Stimulated activated memory B cell treated with anti-CD40 and anti-IgM and Interleukin-4, amounts not matched to agents 10 μg/mL and 1 μg/mL and 100 μg/mL, for 72 hours (primary cell): ENCODE measurements around the gene NME8.

ENCODE experiments used
- ATAC-seq: fragments of 150-1000 bp; cut with Tn5 transposase; 2 replicates; pipeline ENCODE4 v1.10.0; 2021
- H3K27ac Mint-ChIP-seq: one replicate; pipeline ENCODE4 v1.8.0; 2022; ENCODE audit warnings: mild to moderate bottlenecking, mixed read lengths
- H3K27me3 Mint-ChIP-seq: one replicate; pipeline ENCODE4 v1.8.0; 2022; ENCODE audit warnings: mixed read lengths
- H3K36me3 Mint-ChIP-seq: one replicate; pipeline ENCODE4 v1.8.0; 2022; ENCODE audit warnings: mixed read lengths
- H3K4me1 Mint-ChIP-seq: one replicate; pipeline ENCODE4 v1.8.0; 2022; ENCODE audit warnings: mixed read lengths
- H3K4me3 Mint-ChIP-seq: one replicate; pipeline ENCODE4 v1.8.0; 2022; ENCODE audit warnings: mild to moderate bottlenecking, moderate library complexity, mixed read lengths
- H3K9me3 Mint-ChIP-seq: one replicate; pipeline ENCODE4 v1.8.0; 2022; ENCODE audit warnings: mixed read lengths

NME8 gene

DNA sequence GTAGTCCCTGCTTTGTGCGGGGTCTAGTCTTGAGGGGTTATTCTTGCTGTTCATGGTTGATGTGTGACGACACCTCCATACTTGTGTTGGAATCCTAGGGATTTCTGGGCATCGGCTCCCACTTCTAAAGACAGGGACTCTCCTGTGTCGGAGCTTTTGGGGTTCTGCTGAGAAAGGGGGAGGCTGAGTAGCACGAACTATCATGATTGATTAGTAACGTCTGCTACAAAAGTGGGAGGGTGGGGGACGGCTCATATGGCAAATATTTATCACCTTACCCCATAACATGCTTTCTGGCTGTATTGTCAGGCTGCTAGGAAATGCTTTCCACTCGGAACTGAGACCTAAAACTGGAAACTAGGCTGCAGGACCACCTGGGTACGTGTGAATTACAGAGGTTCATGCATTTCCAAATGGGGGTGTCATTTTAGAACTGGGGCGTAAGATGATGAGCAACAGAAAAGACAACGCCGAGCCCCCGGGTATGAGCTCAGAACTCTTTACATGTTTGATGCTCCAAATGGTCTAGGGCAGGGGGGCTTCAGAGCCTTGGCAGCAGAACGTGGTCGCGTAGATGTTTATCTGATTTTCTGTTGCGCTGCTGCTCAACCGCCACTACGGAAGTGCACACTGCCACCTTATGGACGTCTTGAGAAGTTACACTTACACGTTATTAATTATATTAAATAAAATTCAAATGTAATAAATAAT is 15.1 kb upstream of the NME8 start:
- Mint-ChIP-seq H3K27ac (peak overlapping the region; percentile 70), H3K4me1 (peaks cover 16% of the 10 kb centered on the region), H3K9me3 (no peaks in the 10 kb centered on the region), H3K36me3 (no peaks in the 10 kb centered on the region), H3K4me3 (peak overlapping the region; percentile 79), H3K27me3 (no peaks in the 10 kb centered on the region)
- ATAC-seq, result no peak

DNA sequence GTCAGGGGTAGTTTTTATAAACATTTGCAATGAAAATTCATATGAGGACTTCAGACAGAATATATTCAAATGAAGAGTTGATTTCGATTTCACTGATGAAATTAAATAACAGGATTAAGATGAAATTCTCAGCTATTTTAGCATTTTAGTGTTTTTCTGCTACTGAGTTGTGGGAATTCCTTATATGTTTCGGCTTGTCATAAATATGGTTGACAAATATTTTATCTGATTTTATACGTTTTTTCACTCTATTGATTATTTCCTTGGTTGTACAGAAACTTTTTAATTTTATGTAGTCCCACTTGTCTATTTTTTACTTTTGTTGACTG is 14.6 kb upstream of the NME8 start:
- no peak overlapping the region for H3K4me3 Mint-ChIP-seq
- H3K27me3 Mint-ChIP-seq, result peaks cover 4% of the 10 kb centered on the region
- no peak for ATAC-seq
- H3K4me1 Mint-ChIP-seq, result peaks cover 16% of the 10 kb centered on the region
- no peaks in the 10 kb centered on the region for H3K9me3 Mint-ChIP-seq
- no peaks in the 10 kb centered on the region for H3K36me3 Mint-ChIP-seq
- H3K27ac Mint-ChIP-seq, result peak overlapping the region; percentile 70

- no peak for ATAC-seq
- no peaks in the 10 kb centered on the region for H3K4me1 Mint-ChIP-seq
- H3K27me3 Mint-ChIP-seq, result peaks cover 10% of the 10 kb centered on the region
- H3K27ac Mint-ChIP-seq, result no peak overlapping the region
- peaks cover under 1% of the 10 kb centered on the region for H3K9me3 Mint-ChIP-seq
- no peaks in the 10 kb centered on the region for H3K36me3 Mint-ChIP-seq
- H3K4me3 Mint-ChIP-seq, result no peak overlapping the region
These were observed 5.1 kb downstream of the NME8 start for GRCh38 chr7:37853468-37853867.

GRCh38 chr7:37882086-37882485 is 33.7 kb downstream of the NME8 start:
- Mint-ChIP-seq H3K4me1 (no peaks in the 10 kb centered on the region), H3K27ac (no peak overlapping the region), H3K9me3 (peaks cover 11% of the 10 kb centered on the region), H3K36me3 (no peaks in the 10 kb centered on the region), H3K27me3 (peaks cover 20% of the 10 kb centered on the region), H3K4me3 (no peak overlapping the region)
- no peak for ATAC-seq

GRCh38 chr7:37893359-37893758 is 45.0 kb downstream of the NME8 start:
- Mint-ChIP-seq H3K27me3 (peaks cover 43% of the 10 kb centered on the region), H3K4me1 (no peaks in the 10 kb centered on the region), H3K36me3 (no peaks in the 10 kb centered on the region), H3K4me3 (no peak overlapping the region), H3K9me3 (peaks cover 6% of the 10 kb centered on the region), H3K27ac (no peak overlapping the region)
- ATAC-seq, result no peak

- H3K4me3 Mint-ChIP-seq, result no peak overlapping the region
- H3K27ac Mint-ChIP-seq, result no peak overlapping the region
- ATAC-seq, result no peak
- peaks cover 6% of the 10 kb centered on the region for H3K9me3 Mint-ChIP-seq
- H3K27me3 Mint-ChIP-seq, result peaks cover 43% of the 10 kb centered on the region
- no peaks in the 10 kb centered on the region for H3K36me3 Mint-ChIP-seq
- H3K4me1 Mint-ChIP-seq, result no peaks in the 10 kb centered on the region
These were observed 46.3 kb downstream of the NME8 start for GRCh38 chr7:37894671-37895070.

DNA sequence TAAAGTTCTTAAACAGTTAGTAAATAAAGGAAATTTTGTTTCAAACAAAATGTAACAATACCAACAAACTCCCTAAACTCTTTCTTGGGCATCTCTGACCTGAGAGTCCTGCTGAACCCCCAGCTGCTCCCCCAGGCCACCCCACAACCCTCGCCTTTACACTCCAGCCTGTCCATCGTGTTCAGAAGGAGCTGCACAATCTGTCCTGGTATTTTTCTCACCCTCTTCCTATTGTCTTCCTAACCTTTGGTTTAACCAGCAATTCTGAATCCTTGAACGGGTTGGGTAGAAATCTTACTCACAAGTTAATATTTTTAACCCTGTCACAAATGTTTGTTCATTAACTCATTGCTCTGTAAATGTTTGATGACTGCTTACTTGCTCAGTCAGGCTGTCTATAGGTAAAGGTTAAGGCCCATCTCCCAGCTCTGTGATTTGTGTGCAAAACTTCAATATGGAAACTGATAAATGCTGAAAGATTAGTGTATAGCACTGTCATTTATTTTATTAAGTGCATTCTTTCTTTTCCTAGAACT is 51.4 kb downstream of the NME8 start:
- Mint-ChIP-seq H3K4me3 (no peak overlapping the region), H3K36me3 (no peaks in the 10 kb centered on the region), H3K4me1 (no peaks in the 10 kb centered on the region), H3K9me3 (no peaks in the 10 kb centered on the region), H3K27me3 (peaks cover 4% of the 10 kb centered on the region), H3K27ac (no peak overlapping the region)
- no peak for ATAC-seq

- Mint-ChIP-seq H3K27ac (no peak overlapping the region), H3K4me3 (no peak overlapping the region), H3K27me3 (no peaks in the 10 kb centered on the region), H3K36me3 (no peaks in the 10 kb centered on the region), H3K4me1 (no peaks in the 10 kb centered on the region), H3K9me3 (no peaks in the 10 kb centered on the region)
- no peak for ATAC-seq
These were observed 52.9 kb downstream of the NME8 start for GRCh38 chr7:37901236-37901827.

- H3K27me3 Mint-ChIP-seq, result no peaks in the 10 kb centered on the region
- ATAC-seq, result no peak
- no peaks in the 10 kb centered on the region for H3K36me3 Mint-ChIP-seq
- H3K4me1 Mint-ChIP-seq, result no peaks in the 10 kb centered on the region
- H3K27ac Mint-ChIP-seq, result no peak overlapping the region
- H3K9me3 Mint-ChIP-seq, result no peaks in the 10 kb centered on the region
- no peak overlapping the region for H3K4me3 Mint-ChIP-seq
These were observed 53.6 kb downstream of the NME8 start for GRCh38 chr7:37901890-37902524.

GRCh38 chr7:37908221-37908788 is 59.9 kb downstream of the NME8 start:
- no peaks in the 10 kb centered on the region for H3K9me3 Mint-ChIP-seq
- H3K27ac Mint-ChIP-seq, result no peak overlapping the region
- H3K36me3 Mint-ChIP-seq, result no peaks in the 10 kb centered on the region
- no peaks in the 10 kb centered on the region for H3K4me1 Mint-ChIP-seq
- no peaks in the 10 kb centered on the region for H3K27me3 Mint-ChIP-seq
- H3K4me3 Mint-ChIP-seq, result no peak overlapping the region
- no peak for ATAC-seq

DNA sequence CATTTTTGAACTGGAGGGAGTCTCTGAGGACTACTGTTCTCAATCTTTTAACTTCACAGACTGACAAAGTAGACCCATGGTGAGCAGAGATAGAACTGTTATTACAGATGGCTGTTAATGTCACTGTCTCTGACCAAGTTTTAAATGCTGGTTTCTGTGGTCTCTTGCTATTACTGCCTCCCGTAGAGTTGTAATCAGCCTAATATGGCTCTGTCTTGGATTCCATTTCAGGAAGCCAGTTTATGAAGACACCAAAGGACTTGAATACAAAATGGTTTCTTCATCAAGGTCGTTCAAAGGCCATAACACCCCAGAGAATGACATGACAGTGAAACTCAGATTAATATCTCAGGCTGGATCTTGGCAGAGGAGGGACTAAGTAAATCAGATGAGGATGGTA is 64.4 kb downstream of the NME8 start:
- no peak for ATAC-seq
- no peaks in the 10 kb centered on the region for H3K9me3 Mint-ChIP-seq
- peaks cover 41% of the 10 kb centered on the region for H3K27me3 Mint-ChIP-seq
- H3K4me3 Mint-ChIP-seq, result no peak overlapping the region
- H3K27ac Mint-ChIP-seq, result no peak overlapping the region
- no peaks in the 10 kb centered on the region for H3K36me3 Mint-ChIP-seq
- peaks cover 22% of the 10 kb centered on the region for H3K4me1 Mint-ChIP-seq

- H3K4me3 Mint-ChIP-seq, result no peak overlapping the region
- ATAC-seq, result no peak
These were observed 67.0 kb downstream of the NME8 start for GRCh38 chr7:37915438-37915837.

GRCh38 chr7:37916017-37916672 is 67.7 kb downstream of the NME8 start:
- no peaks in the 10 kb centered on the region for H3K36me3 Mint-ChIP-seq
- H3K4me3 Mint-ChIP-seq, result no peak overlapping the region
- H3K27me3 Mint-ChIP-seq, result peaks cover 70% of the 10 kb centered on the region
- no peaks in the 10 kb centered on the region for H3K9me3 Mint-ChIP-seq
- no peak for ATAC-seq
- no peak overlapping the region for H3K27ac Mint-ChIP-seq
- peaks cover 29% of the 10 kb centered on the region for H3K4me1 Mint-ChIP-seq

More at GRCh38 chr7:37915438-37915837, 67.0 kb downstream of the NME8 start:
- no peaks in the 10 kb centered on the region for H3K9me3 Mint-ChIP-seq
- H3K4me1 Mint-ChIP-seq, result peaks cover 26% of the 10 kb centered on the region
- H3K27me3 Mint-ChIP-seq, result peaks cover 64% of the 10 kb centered on the region
- H3K36me3 Mint-ChIP-seq, result no peaks in the 10 kb centered on the region
- H3K27ac Mint-ChIP-seq, result no peak overlapping the region

- peaks cover 74% of the 10 kb centered on the region for H3K27me3 Mint-ChIP-seq
- ATAC-seq, result no peak
- peaks cover 29% of the 10 kb centered on the region for H3K4me1 Mint-ChIP-seq
- no peaks in the 10 kb centered on the region for H3K36me3 Mint-ChIP-seq
- no peak within 1 kb of the TSS for H3K27ac Mint-ChIP-seq
- no peak within 1 kb of the TSS for H3K4me3 Mint-ChIP-seq
- no peaks in the 10 kb centered on the region for H3K9me3 Mint-ChIP-seq
These were observed 68.6 kb downstream of the NME8 start, which contains the start of gene SFRP4 for GRCh38 chr7:37916673-37917660. Gene SFRP4 (minus strand): TSS chr7:37916817. CDS start chr7:37916537, 280 bp downstream.
